ENCODE results near the gene MICU1.

Gene MICU1

DNA sequence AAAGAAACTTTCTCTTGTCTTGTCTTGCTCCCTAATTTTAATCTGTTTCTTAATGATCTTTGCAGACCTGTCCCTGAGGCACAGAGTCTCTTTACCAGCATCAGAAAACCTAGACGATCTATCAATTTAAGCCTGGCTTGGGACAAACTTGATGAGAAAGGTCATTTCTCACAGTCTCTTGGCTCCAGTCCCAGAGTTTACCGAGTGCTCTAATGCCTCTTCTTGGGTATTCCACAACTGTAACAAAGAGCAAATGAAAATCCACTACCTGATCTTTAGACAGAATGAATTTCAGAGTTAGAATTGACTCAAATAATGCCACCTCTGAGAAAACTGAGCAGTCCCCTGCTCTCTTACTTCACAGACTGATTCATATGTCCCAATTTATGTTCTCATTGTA lies 164.8 kb downstream of the MICU1 start:
- Histone ChIP-seq H3K27me3 (ENCODE audit: low read length) (no peaks in the 10 kb centered on the region), H2AFZ (ENCODE audit: low read depth, low read length, severe bottlenecking) (no peak overlapping the region), H3K4me3 (ENCODE audit: insufficient read depth, low read length, poor library complexity, severe bottlenecking) (no peak overlapping the region), H4K20me1 (ENCODE audit: low read depth, low read length) (no peaks in the 10 kb centered on the region), H3K9me2 (replicated peaks; ENCODE audit: insufficient read depth, low read length) (no peaks in the 10 kb centered on the region), H3K27ac (ENCODE audit: low read depth, low read length) (no peak overlapping the region), H3K4me2 (ENCODE audit: low read depth, low read length, poor library complexity, severe bottlenecking) (no peak overlapping the region), H3K36me3 (ENCODE audit: low read length) (peaks cover 3% of the 10 kb centered on the region; the same call in 1 of the 2 replicates), H3K9me3 (ENCODE audit: insufficient read depth, low read length) (no peaks in the 10 kb centered on the region), H3K9ac (ENCODE audit: low read length) (no peak overlapping the region), H3F3A (ENCODE audit: insufficient read depth) (no peaks in the 10 kb centered on the region), H3K79me2 (ENCODE audit: insufficient read depth, low read length) (no peaks in the 10 kb centered on the region)
- TF ChIP-seq EZH2phosphoT487 (conservative IDR thresholded peaks at IDR 0.05; ENCODE audit: low read length): no peak
- TF ChIP-seq, protein P1, sequence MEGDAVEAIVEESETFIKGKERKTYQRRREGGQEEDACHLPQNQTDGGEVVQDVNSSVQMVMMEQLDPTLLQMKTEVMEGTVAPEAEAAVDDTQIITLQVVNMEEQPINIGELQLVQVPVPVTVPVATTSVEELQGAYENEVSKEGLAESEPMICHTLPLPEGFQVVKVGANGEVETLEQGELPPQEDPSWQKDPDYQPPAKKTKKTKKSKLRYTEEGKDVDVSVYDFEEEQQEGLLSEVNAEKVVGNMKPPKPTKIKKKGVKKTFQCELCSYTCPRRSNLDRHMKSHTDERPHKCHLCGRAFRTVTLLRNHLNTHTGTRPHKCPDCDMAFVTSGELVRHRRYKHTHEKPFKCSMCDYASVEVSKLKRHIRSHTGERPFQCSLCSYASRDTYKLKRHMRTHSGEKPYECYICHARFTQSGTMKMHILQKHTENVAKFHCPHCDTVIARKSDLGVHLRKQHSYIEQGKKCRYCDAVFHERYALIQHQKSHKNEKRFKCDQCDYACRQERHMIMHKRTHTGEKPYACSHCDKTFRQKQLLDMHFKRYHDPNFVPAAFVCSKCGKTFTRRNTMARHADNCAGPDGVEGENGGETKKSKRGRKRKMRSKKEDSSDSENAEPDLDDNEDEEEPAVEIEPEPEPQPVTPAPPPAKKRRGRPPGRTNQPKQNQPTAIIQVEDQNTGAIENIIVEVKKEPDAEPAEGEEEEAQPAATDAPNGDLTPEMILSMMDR (IDR thresholded peaks at IDR 0.05; ENCODE audit: insufficient read depth, low read length, poor library complexity, severe bottlenecking): no peak

DNA sequence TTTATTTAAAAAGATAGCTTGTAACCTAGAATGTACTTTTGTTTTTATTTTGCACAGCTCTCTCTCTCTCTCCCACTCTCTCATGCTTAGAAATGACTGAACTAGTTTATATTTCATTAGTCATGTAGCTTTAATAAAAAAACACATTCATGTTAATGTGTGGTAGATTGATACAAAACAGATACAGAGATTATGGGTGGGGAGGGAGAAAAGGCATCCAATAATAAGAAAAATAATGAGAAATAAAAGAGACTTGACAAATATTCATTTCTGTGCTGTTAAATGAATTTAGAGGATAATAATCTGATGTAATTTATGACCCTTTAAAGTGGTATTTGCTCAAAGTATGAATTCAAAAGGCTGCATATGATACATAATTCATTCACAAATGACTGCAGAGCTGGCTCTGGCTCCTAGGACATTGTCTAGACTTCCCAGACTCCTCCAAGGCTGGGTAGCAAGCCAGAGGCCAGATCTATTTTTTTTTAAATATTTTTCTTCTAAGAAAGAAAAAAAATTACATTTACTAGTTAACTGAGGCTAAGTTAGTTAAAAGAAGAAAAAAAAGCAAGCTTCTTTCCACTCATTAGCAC lies 165.5 kb downstream of the MICU1 start:
- H2AFZ ChIP-seq (ENCODE audit: low read depth, low read length, severe bottlenecking): no peak overlapping the region
- H3K79me2 ChIP-seq (ENCODE audit: insufficient read depth, low read length): no peaks in the 10 kb centered on the region
- H4K20me1 ChIP-seq (ENCODE audit: low read depth, low read length): no peaks in the 10 kb centered on the region
- H3K36me3 ChIP-seq (ENCODE audit: low read length): peaks cover 3% of the 10 kb centered on the region; the same call in 1 of the 2 replicates
- no peaks in the 10 kb centered on the region for H3K9me2 ChIP-seq (replicated peaks; ENCODE audit: insufficient read depth, low read length)
- TF ChIP-seq EZH2phosphoT487 (conservative IDR thresholded peaks at IDR 0.05; ENCODE audit: low read length): no peak
- TF ChIP-seq, protein P1 (IDR thresholded peaks at IDR 0.05; ENCODE audit: insufficient read depth, low read length, poor library complexity, severe bottlenecking): no peak
- H3K4me3 ChIP-seq (ENCODE audit: insufficient read depth, low read length, poor library complexity, severe bottlenecking): no peak overlapping the region
- H3K27me3 ChIP-seq (ENCODE audit: low read length): no peaks in the 10 kb centered on the region
- H3K9me3 ChIP-seq (ENCODE audit: insufficient read depth, low read length): no peaks in the 10 kb centered on the region
- H3K27ac ChIP-seq (ENCODE audit: low read depth, low read length): no peak overlapping the region
- no peak overlapping the region for H3K4me2 ChIP-seq (ENCODE audit: low read depth, low read length, poor library complexity, severe bottlenecking)
- H3K9ac ChIP-seq (ENCODE audit: low read length): no peak overlapping the region
- no peaks in the 10 kb centered on the region for H3F3A ChIP-seq (ENCODE audit: insufficient read depth)

DNA sequence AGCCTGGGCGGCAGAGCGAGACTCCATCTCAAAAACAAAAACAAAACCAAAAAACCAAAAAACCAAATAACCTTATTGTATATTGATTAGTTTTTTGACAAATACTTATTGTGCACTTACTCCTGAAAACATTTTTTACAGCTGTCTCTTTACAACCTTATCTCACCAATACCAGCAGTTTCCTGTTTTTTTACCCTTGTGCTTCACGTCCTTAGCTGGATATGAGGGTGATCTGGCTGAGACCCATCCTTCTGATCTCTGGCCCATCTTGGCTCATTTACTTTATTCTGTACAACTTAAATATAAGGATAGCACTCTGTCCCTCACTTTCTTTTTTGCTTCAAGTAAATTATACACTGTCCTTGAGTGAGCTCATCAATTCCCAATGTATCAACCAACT lies 166.6 kb downstream of the MICU1 start:
- H3K27ac ChIP-seq (ENCODE audit: low read depth, low read length): no peak overlapping the region
- H3K4me2 ChIP-seq (ENCODE audit: low read depth, low read length, poor library complexity, severe bottlenecking): no peak overlapping the region
- H3K4me3 ChIP-seq (ENCODE audit: insufficient read depth, low read length, poor library complexity, severe bottlenecking): no peak overlapping the region
- H3K27me3 ChIP-seq (ENCODE audit: low read length): no peaks in the 10 kb centered on the region
- no peak overlapping the region for H3K9ac ChIP-seq (ENCODE audit: low read length)
- TF ChIP-seq, protein P1 (IDR thresholded peaks at IDR 0.05; ENCODE audit: insufficient read depth, low read length, poor library complexity, severe bottlenecking): no peak
- no peak for TF ChIP-seq EZH2phosphoT487 (conservative IDR thresholded peaks at IDR 0.05; ENCODE audit: low read length)
- no peaks in the 10 kb centered on the region for H4K20me1 ChIP-seq (ENCODE audit: low read depth, low read length)
- H2AFZ ChIP-seq (ENCODE audit: low read depth, low read length, severe bottlenecking): no peak overlapping the region
- H3F3A ChIP-seq (ENCODE audit: insufficient read depth): no peaks in the 10 kb centered on the region
- no peaks in the 10 kb centered on the region for H3K9me2 ChIP-seq (replicated peaks; ENCODE audit: insufficient read depth, low read length)
- no peaks in the 10 kb centered on the region for H3K9me3 ChIP-seq (ENCODE audit: insufficient read depth, low read length)
- peaks cover 3% of the 10 kb centered on the region; the same call in 1 of the 2 replicates for H3K36me3 ChIP-seq (ENCODE audit: low read length)
- H3K79me2 ChIP-seq (ENCODE audit: insufficient read depth, low read length): no peaks in the 10 kb centered on the region

All from SU-DHL-6 (cell line).